GM12878 (cell line): ENCODE data around the gene GAREM2. TPM values are rescaled to one million over a fixed set of nuclear protein-coding genes. Genes with fewer than 3 reads are reported as not detected.

Experiments
- ATAC-seq: fragments of 200-7000 bp; cut with Tn5 transposase; 3 replicates; pipeline ENCODE4 v1.9.1; 2020; ENCODE audit warnings: mild to moderate bottlenecking, moderate library complexity
- BruUV-seq: library from RNA; stranded (reverse); fragments of 400-500 nt; replicated peaks from 2 replicates; lab custom pipeline; 2021; lab: Mats Ljungman, UMichigan
- CTCF ChIA-PET: fragments of 300-600 bp; sonication (Branson Sonifier 250); formaldehyde crosslinking; extraction: SDS; loops from one replicate; lab custom pipeline; 2021; ENCODE audit warnings: inconsistent platforms; lab: Yijun Ruan, JAX
- POLR2A ChIA-PET: fragments of 350-600 bp; formaldehyde crosslinking; extraction: SDS; loops from one replicate; lab custom pipeline; 2021; ENCODE audit warnings: inconsistent platforms; lab: Charles Lee
- RAD21 ChIA-PET: fragments of 300-600 bp; sonication (Branson Sonifier 250); formaldehyde crosslinking; loops from one replicate; lab custom pipeline; 2023; ENCODE audit warnings: antibody characterized with exemption; ENCODE audit not compliant: unreplicated experiment; lab: Charles Lee
- SMC1A ChIA-PET: fragments of 300-600 bp; sonication (Branson Sonifier 250); formaldehyde crosslinking; loops from one replicate; lab custom pipeline; 2023; ENCODE audit not compliant: unreplicated experiment, uncharacterized antibody; lab: Charles Lee
- DNase-seq: peaks from one replicate; pipeline ENCODE4 v3.0.0-alpha.2; 2011; ENCODE audit warnings: low read depth, low spot score
- FAIRE-seq: peaks from 3 replicates; lab custom pipeline; 2011; peaks lifted over from hg19 to GRCh38; lab: Jason Lieb, UNC
- H2AFZ ChIP-seq: 2 replicates; pipeline ENCODE4 v1.6.0; 2011; ENCODE audit warnings: low read depth, low read length, control low read depth; ENCODE audit not compliant: control insufficient read depth
- H3K27ac ChIP-seq: 2 replicates; pipeline ENCODE4 v1.5.1; 2011; ENCODE audit warnings: control low read depth; ENCODE audit not compliant: control insufficient read depth, insufficient read depth
- H3K27me3 ChIP-seq, 2 experiments: replicated peaks in 1 of 2; 2 replicates each; pipeline versions ENCODE4 v1.6.0 to v1.6.1; 2011; ENCODE audit warnings: low read length in 1 of 2; ENCODE audit not compliant: control insufficient read depth in 2 of 2, insufficient read depth in 2 of 2
- H3K36me3 ChIP-seq, 2 experiments: 2 replicates each; pipeline ENCODE4 v1.5.1; 2011; ENCODE audit warnings: low read length in 1 of 2; ENCODE audit not compliant: control insufficient read depth in 2 of 2, insufficient read depth in 2 of 2
- H3K4me1 ChIP-seq: 2 replicates; pipeline ENCODE4 v1.6.1; 2011; ENCODE audit warnings: mild to moderate bottlenecking, low read length, moderate library complexity, mixed read lengths; ENCODE audit not compliant: control insufficient read depth, insufficient read depth
- H3K4me2 ChIP-seq: 2 replicates; pipeline ENCODE4 v1.6.0; 2011; ENCODE audit warnings: control low read depth; ENCODE audit not compliant: control insufficient read depth, insufficient read depth
- H3K4me3 ChIP-seq: fragments of 200-600 bp; sonication (generic); 2 replicates; pipeline ENCODE4 v1.5.1; 2016
- H3K79me2 ChIP-seq: 2 replicates; pipeline ENCODE4 v1.6.0; 2011; ENCODE audit warnings: low read length; ENCODE audit not compliant: control insufficient read depth, insufficient read depth
- H3K9ac ChIP-seq: 2 replicates; pipeline ENCODE4 v1.8.0; 2011; ENCODE audit warnings: low read length, control low read depth, mixed read lengths; ENCODE audit not compliant: control insufficient read depth, insufficient read depth
- H3K9me3 ChIP-seq: replicated peaks from 3 replicates; pipeline ENCODE4 v1.5.1; 2011; ENCODE audit warnings: mild to moderate bottlenecking, low read length; ENCODE audit not compliant: control insufficient read depth, insufficient read depth
- H4K20me1 ChIP-seq: 2 replicates; pipeline ENCODE4 v1.6.0; 2011; ENCODE audit not compliant: control insufficient read depth, insufficient read depth
- CBX3 ChIP-seq: fragments of 200-600 bp; sonication (generic); IDR thresholded peaks from 2 replicates; pipeline ENCODE4 v1.6.1; 2016; ENCODE audit warnings: low read depth, borderline replicate concordance
- E4F1 ChIP-seq: fragments of 450-650 bp; IDR thresholded peaks from 2 replicates; pipeline ENCODE4 v1.6.1; 2018; ENCODE audit warnings: borderline replicate concordance, mild to moderate bottlenecking; ENCODE audit not compliant: partially characterized antibody
- HDAC6 ChIP-seq: fragments of 200-600 bp; sonication (generic); IDR thresholded peaks from one replicate; pipeline ENCODE4 v1.8.0; 2017; ENCODE audit warnings: antibody characterized with exemption; ENCODE audit not compliant: unreplicated experiment
- MYB ChIP-seq: fragments of 150-350 bp; IDR thresholded peaks from 2 replicates; pipeline ENCODE4 v1.6.1; 2014; ENCODE audit warnings: mild to moderate bottlenecking, low read depth, low read length, borderline replicate concordance
- RCOR1 ChIP-seq: conservative IDR thresholded peaks from 2 replicates; pipeline ENCODE4 v1.6.1; 2012; ENCODE audit warnings: low read depth, low read length, improper control_type of control experiment
- WGBS: methylation state at CpG from one replicate; pipeline ENCODE4 v1.1.6; 2016; ENCODE audit warnings: low lambda C conversion rate; ENCODE audit not compliant: insufficient replicate concordance, insufficient coverage; ENCODE audit errors: missing lambda C conversion rate; 5-methylcytosine and 5-hydroxymethylcytosine counted together
- in situ Hi-C: fragments of 300-500 bp; cut with MboI; formaldehyde crosslinking; loops from 9 replicates; pipeline ENCODE4 v1.14.3; 2018; ENCODE audit warnings: mixed read lengths
- intact Hi-C: fragments of 100-400 bp; cut with micrococcal nuclease; formaldehyde crosslinking; loops from one replicate; pipeline ENCODE4 v1.14.2; 2022; ENCODE audit not compliant: unreplicated experiment
- polyA plus RNA-seq, 11 experiments: library from polyadenylated mRNA; depleted of rRNA in 4 of 11; unstranded in 6 of 11; stranded (reverse) in 5 of 11; fragments of >200 nt; fragmentation: Nextera tagmentation in 4 of 11; fragmentation: Illumina TruSeq in 1 of 11; extraction: Ambion mirVana in 4 of 11; extraction: Trizol in 1 of 11; gene quantifications; 1 replicate in 1 of 11; 2 replicates in 10 of 11; pipeline versions ENCODE4 v1.2.1 to v1.2.3, GENCODE V29; 2011 to 2016; ENCODE audit warnings: inconsistent platforms in 2 of 11, missing spikeins in 2 of 11, low read depth in 1 of 11
- total RNA-seq, 4 experiments: library from RNA; depleted of rRNA in 3 of 4; stranded (reverse); fragments of >200 nt in 3 of 4; fragmentation: Illumina TruSeq in 1 of 4; extraction: Trizol in 1 of 4; gene quantifications; 2 replicates each; pipeline versions ENCODE4 v1.2.1 to v1.2.3, GENCODE V29; 2013 to 2021

Gene GAREM2
- total and polyA plus RNA-seq, 10 of the 15 experiments (the other 5 are each of a cell fraction or from before 2014, with no cell fraction given): 0.06 to 1.4 (median 0.44) TPM

DNA sequence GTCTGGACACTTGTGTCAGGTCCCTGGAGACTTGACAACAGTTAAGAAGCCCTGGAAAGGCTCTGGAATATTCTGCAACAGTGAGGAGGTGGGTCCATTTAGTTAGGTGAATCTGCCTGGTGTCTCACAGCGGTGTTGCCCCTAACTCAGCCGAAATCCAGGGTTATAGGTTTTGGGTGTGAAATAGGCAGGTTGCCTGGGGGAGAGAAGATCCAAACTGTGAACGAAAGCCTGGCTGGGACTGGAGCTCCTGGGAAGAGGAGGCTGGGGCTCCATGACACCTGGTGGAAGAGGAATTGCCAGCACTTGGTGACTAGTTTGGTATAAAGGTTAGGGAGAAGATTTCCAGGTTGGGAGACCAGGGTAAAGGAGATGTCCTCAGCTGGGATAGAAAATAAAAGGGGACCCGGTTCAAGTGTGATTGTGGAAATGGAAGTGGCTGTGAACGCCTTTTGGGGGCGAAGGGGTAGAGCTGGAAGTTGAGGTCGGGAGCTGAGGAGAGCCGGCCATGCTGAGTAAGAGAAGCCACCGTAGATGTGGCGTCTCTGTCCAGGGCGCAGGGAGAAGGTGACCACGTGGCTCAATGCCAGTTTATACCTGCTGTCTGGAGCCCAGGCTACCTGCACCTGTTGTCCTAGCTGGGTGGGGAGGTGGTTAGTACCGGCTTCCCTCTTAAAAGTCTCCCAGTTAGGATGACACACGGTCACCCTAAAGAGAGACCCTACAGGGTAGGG, 3.0 kb upstream of the GAREM2 start:
- ATAC-seq (no peak), DNase-seq (no peak)
- RAD21 ChIA-PET: no interaction called here
- Histone ChIP-seq H3K9ac (no peak overlapping the region), H3K4me2 (no peak overlapping the region), H3K27me3 (peaks cover 0 to 7% of the 10 kb centered on the region in 2 experiments; a peak in 3 of 4 replicates), H3K9me3 (no peaks in the 10 kb centered on the region), H3K4me3 (no peak overlapping the region), H2AFZ (no peak overlapping the region), H3K27ac (no peak overlapping the region), H3K36me3 (no peaks in the 10 kb centered on the region), H4K20me1 (no peaks in the 10 kb centered on the region; the same call in 1 of the 2 replicates), H3K79me2 (no peaks in the 10 kb centered on the region), H3K4me1 (no peaks in the 10 kb centered on the region)
- SMC1A ChIA-PET: interaction anchor here (0.7 kb wide), 1 partner anchor 176 kb away, joined by 4 read pairs; the partner anchor contains the start of gene SELENOI
- intact Hi-C loops: no loop called here
- POLR2A ChIA-PET: no interaction called here
- in situ Hi-C loops: no loop called here
- no TSS peak for BruUV-seq
- CTCF ChIA-PET: interaction anchor here (1.1 kb wide), 1 partner anchor 220 kb away, joined by 3 read pairs; no protein-coding TSS in a partner anchor
- TF ChIP-seq MYB: no peak
- TF ChIP-seq CBX3: no peak
- no peak for TF ChIP-seq E4F1
- no peak for TF ChIP-seq RCOR1
- TF ChIP-seq HDAC6: no peak
- TF ChIP-seq, all 136 proteins: peak for 0
- 58% methylated on average over 14 of the region's 14 CpGs for WGBS
- FAIRE-seq: no peak
